WTC11 (cell line): ENCODE data around the gene CALY. TPM values are rescaled to one million over a fixed set of nuclear protein-coding genes. Genes with fewer than 3 reads are reported as not detected.
A peak's percentile ranks its signal among the peaks of the same experiment; 100 is the strongest.

Source experiments
- ATAC-seq: fragments of 200-7000 bp; cut with Tn5 transposase; 2 replicates; pipeline ENCODE4 v1.10.0; 2021; ENCODE audit warnings: mild to moderate bottlenecking, moderate library complexity
- CTCF ChIA-PET: fragments of 300-600 bp; sonication (Branson Sonifier 250); formaldehyde crosslinking; loops from one replicate; lab custom pipeline; 2021; ENCODE audit warnings: antibody characterized with exemption; lab: Charles Lee
- POLR2A ChIA-PET: fragments of 350-600 bp; sonication (Branson Sonifier 250); formaldehyde crosslinking; loops from one replicate; lab custom pipeline; 2021; ENCODE audit warnings: antibody characterized with exemption; lab: Charles Lee
- DNase-seq: peaks from one replicate; pipeline ENCODE4 v3.0.0; 2021; ENCODE audit warnings: low spot score
- H3K27ac Mint-ChIP-seq: 2 replicates; pipeline ENCODE4 v1.8.0; 2021; ENCODE audit warnings: mixed read lengths
- H3K27me3 Mint-ChIP-seq: 2 replicates; pipeline ENCODE4 v1.8.0; 2021; ENCODE audit warnings: low read depth, mild to moderate bottlenecking, moderate library complexity, mixed read lengths
- H3K36me3 Mint-ChIP-seq: 2 replicates; pipeline ENCODE4 v1.8.0; 2021; ENCODE audit warnings: mixed read lengths
- H3K4me1 Mint-ChIP-seq: 2 replicates; pipeline ENCODE4 v1.8.0; 2022; ENCODE audit warnings: mixed read lengths
- H3K4me3 Mint-ChIP-seq: 2 replicates; pipeline ENCODE4 v1.8.0; 2021; ENCODE audit warnings: mild to moderate bottlenecking, moderate library complexity, mixed read lengths
- H3K9me3 Mint-ChIP-seq: 2 replicates; pipeline ENCODE4 v1.8.0; 2021; ENCODE audit warnings: mixed read lengths
- AR ChIP-seq: fragments of 250-450 bp; sonication (Bioruptor Pico); IDR thresholded peaks from 2 replicates; pipeline ENCODE4 v1.9.0; 2021; ENCODE audit warnings: mild to moderate bottlenecking
- ATF3 ChIP-seq: sonication (generic); formaldehyde crosslinking; conservative IDR thresholded peaks from 2 replicates; pipeline ENCODE4 v1.8.1; 2022; ENCODE audit warnings: mild to moderate bottlenecking, missing genetic modification reagents
- CTCF ChIP-seq: fragments of 200-600 bp; IDR thresholded peaks from 2 replicates; pipeline ENCODE4 v1.8.0; 2022; ENCODE audit warnings: antibody characterized with exemption
- ELF4 ChIP-seq: sonication (generic); formaldehyde crosslinking; IDR thresholded peaks from 2 replicates; pipeline ENCODE4 v1.8.1; 2022; ENCODE audit warnings: low read depth, mild to moderate bottlenecking, moderate library complexity, missing genetic modification reagents
- ESRRA ChIP-seq: sonication (generic); formaldehyde crosslinking; IDR thresholded peaks from 2 replicates; pipeline ENCODE4 v1.8.1; 2022; ENCODE audit warnings: mild to moderate bottlenecking, missing genetic modification reagents, borderline replicate concordance
- FOXJ3 ChIP-seq: sonication (generic); formaldehyde crosslinking; IDR thresholded peaks from 2 replicates; pipeline ENCODE4 v1.9.0; 2021; ENCODE audit warnings: missing genetic modification reagents, mild to moderate bottlenecking, borderline replicate concordance
- FOXK1 ChIP-seq: sonication (generic); formaldehyde crosslinking; IDR thresholded peaks from 2 replicates; pipeline ENCODE4 v1.8.0; 2022; ENCODE audit warnings: mild to moderate bottlenecking, moderate library complexity, missing genetic modification reagents
- IRF2 ChIP-seq: sonication (generic); formaldehyde crosslinking; IDR thresholded peaks from 2 replicates; pipeline ENCODE4 v1.8.0; 2022; ENCODE audit warnings: low read depth, missing genetic modification reagents, borderline replicate concordance
- NFYB ChIP-seq: sonication (generic); formaldehyde crosslinking; conservative IDR thresholded peaks from 2 replicates; pipeline ENCODE4 v1.8.0; 2022; ENCODE audit warnings: low read depth, missing genetic modification reagents
- OVOL2 ChIP-seq: fragments of 250-450 bp; sonication (Bioruptor Pico); IDR thresholded peaks from 2 replicates; pipeline ENCODE4 v1.9.0; 2021; ENCODE audit warnings: mild to moderate bottlenecking, borderline replicate concordance
- TCF7 ChIP-seq: sonication (generic); formaldehyde crosslinking; IDR thresholded peaks from 2 replicates; pipeline ENCODE4 v1.8.0; 2022; ENCODE audit warnings: mild to moderate bottlenecking, low read depth, missing genetic modification reagents, moderate library complexity
- TP53 ChIP-seq: sonication (generic); formaldehyde crosslinking; IDR thresholded peaks from 2 replicates; pipeline ENCODE4 v1.8.1; 2023; ENCODE audit warnings: mild to moderate bottlenecking, missing genetic modification reagents
- ZNF416 ChIP-seq: fragments of 250-450 bp; sonication (Bioruptor Pico); IDR thresholded peaks from 2 replicates; pipeline ENCODE4 v1.9.0; 2021; ENCODE audit warnings: mild to moderate bottlenecking, inconsistent platforms
- ZNF425 ChIP-seq: fragments of 250-450 bp; sonication (Bioruptor Pico); conservative IDR thresholded peaks from 2 replicates; pipeline ENCODE4 v1.9.0; 2021; ENCODE audit warnings: mild to moderate bottlenecking
- ZNF532 ChIP-seq: fragments of 250-450 bp; sonication (Bioruptor Pico); IDR thresholded peaks from 2 replicates; pipeline ENCODE4 v1.9.0; 2021; ENCODE audit warnings: mild to moderate bottlenecking, borderline replicate concordance
- total RNA-seq: library from RNA; stranded (reverse); gene quantifications from 3 replicates; pipeline ENCODE4 v1.2.3, GENCODE V29; 2021

CALY gene
- total RNA-seq, 1 experiment from 2014 or later: 0.63 TPM

- TF ChIP-seq FOXK1 (CRISPR knock-in tag) (peak; percentile 82), OVOL2 (peak; percentile 68; the same call in 1 of the 2 replicates), NFYB (CRISPR knock-in tag) (no peak; the same call in 1 of the 2 replicates), ESRRA (CRISPR knock-in tag) (no peak)
Measured at GRCh38 chr10:133308421-133309099, 28.1 kb downstream of the CALY start, which contains the start of the genes TUBGCP2 and ZNF511 (continued).

GRCh38 chr10:133307776-133308420, 28.8 kb downstream of the CALY start:
- H3K27me3 Mint-ChIP-seq: no peaks in the 10 kb centered on the region
- peak overlapping the region; percentile 97 for H3K4me3 Mint-ChIP-seq
- DNase-seq: peak; percentile 76
- CTCF ChIA-PET: interaction anchor here (0.7 to 1.9 kb wide), 16 partner anchors 11 to 180 kb away, joined by 3 to 16 read pairs (median 4); partner anchors contain the start of genes FUOM, MTG1 and PAOX
- peaks cover 18% of the 10 kb centered on the region for H3K36me3 Mint-ChIP-seq
- POLR2A ChIA-PET: no interaction called here
- no peaks in the 10 kb centered on the region for H3K9me3 Mint-ChIP-seq
- peak; percentile 1; the same call in 1 of the 2 replicates for ATAC-seq
- H3K4me1 Mint-ChIP-seq: peaks cover 15% of the 10 kb centered on the region
- H3K27ac Mint-ChIP-seq: peak overlapping the region; percentile 93
- TF ChIP-seq ZNF532 (CRISPR knock-in tag): no peak
- TF ChIP-seq TCF7 (CRISPR knock-in tag): no peak
- TF ChIP-seq AR (CRISPR knock-in tag): no peak
- no peak for TF ChIP-seq ELF4 (CRISPR knock-in tag)
- TF ChIP-seq FOXJ3 (CRISPR knock-in tag): no peak
- TF ChIP-seq ZNF416 (CRISPR knock-in tag): no peak
- no peak for TF ChIP-seq CTCF
- TF ChIP-seq ZNF425 (CRISPR knock-in tag): no peak
- no peak for TF ChIP-seq IRF2 (CRISPR knock-in tag)
- TF ChIP-seq TP53 (CRISPR knock-in tag): no peak
- TF ChIP-seq ATF3: no peak
- TF ChIP-seq, all 79 proteins: peak for 0
